SH-SY5Y (cell line): ENCODE measurements around the gene TCTN3.

Experiments
- GATA2 ChIP-seq: IDR thresholded peaks from 2 replicates; pipeline ENCODE4 v1.6.1; 2011; ENCODE audit warnings: mild to moderate bottlenecking, low read depth, low read length
- GATA3 ChIP-seq: IDR thresholded peaks from 2 replicates; pipeline ENCODE4 v1.6.1; 2011; ENCODE audit warnings: low read depth, mild to moderate bottlenecking, low read length, moderate library complexity

DNA sequence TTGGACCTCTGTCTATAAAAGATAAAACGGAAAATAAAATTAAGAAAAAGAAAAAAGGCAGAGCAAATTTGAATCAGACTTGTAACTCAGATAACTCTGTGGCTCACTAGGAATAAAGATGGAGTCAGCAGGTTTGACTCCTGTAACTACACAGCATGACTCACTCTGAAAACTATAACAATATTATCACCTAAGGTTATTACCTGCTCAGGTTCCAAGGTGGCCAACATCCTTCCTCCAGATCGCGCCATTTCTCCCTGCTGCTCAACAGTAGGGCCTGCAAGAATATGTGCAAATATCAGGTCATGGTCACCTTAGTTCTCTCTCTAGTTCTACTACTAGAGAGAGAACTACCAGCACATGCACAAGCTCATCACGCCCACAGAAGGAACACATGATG, 67.2 kb downstream of the TCTN3 start:
- TF ChIP-seq GATA3 (no peak), GATA2 (no peak)
